Muscle of arm (tissue), 12 donors: ENCODE results near the gene NHP2. TPM values are rescaled to one million over a fixed set of nuclear protein-coding genes. Genes with fewer than 3 reads are reported as not detected.
"Not testable (repeated sequence)": the region's sequence is repeated elsewhere in the genome, so short reads cannot be mapped to it uniquely, and the experiment has no call there.

ENCODE experiments used
- DNase-seq: peaks from one replicate; pipeline ENCODE4 v3.0.0-alpha.2; 2013
- polyA plus RNA-seq, 12 donors: library from polyadenylated mRNA; unstranded; fragments of 120-200 nt; gene quantifications; one replicate each; pipeline ENCODE4 v1.2.1, GENCODE V29; 2013; ENCODE audit not compliant: insufficient read length in 12 of 12

NHP2 gene
- polyA plus RNA-seq, 12 donors, result 75.6 to 113 (median 89.1) TPM; not detected in 1

DNA sequence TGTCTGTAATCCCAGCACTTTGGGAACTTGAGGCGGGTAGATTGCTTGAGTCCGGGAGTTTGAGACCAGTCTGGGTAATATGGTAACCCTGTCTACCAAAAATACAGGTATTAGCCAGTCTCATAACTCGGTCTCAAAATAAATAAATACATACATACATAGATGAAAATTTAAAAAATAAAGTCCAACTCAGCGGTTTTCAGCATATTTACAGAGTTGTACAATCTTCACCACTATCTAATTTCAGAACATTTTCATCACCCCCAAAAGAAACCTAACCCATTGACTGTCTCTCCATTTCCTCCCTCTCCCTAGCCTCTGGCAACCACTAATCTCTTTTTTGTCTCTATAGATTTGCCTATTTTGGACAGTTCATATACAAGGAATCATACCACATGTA is 12.1 kb downstream of the NHP2 start:
- DNase-seq, result no peak

DNA sequence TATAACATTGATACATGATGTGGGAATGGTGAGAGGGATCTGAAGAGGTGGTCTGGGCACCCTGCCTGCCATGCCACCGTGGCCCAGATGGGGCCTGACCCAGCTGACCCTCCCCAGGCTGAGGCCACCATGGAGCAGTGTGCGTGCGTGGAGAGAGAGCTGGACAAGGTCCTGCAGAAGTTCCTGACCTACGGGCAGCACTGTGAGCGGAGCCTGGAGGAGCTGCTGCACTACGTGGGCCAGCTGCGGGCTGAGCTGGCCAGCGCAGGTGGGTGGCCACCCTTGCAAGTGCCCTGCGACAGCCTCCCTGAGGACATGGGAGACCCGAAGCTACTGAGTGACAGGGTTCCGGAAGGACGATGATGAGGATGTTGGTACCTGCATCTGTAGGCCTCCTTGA is 15.7 kb downstream of the NHP2 start:
- DNase-seq, result no peak

DNA sequence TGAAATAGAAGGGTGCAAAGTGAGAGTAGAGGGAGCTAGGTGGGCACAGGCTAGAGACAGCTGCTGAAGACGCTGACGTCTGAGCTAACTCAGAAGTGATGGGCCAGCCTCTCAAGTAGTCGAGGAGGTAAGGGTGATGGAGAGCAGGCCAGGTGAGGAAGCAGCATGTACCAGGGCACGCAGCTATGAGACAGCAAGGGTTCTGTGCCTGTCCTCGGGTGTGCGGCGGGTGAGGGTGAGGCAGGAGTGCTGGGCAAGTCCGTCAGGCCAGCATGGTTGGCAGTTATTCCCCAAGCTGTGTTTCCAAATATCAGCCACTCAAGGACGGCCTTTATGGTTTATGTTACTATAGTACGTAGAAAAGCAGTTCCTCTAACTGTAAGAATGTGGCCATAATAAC is 16.7 kb downstream of the NHP2 start:
- no peak for DNase-seq

DNA sequence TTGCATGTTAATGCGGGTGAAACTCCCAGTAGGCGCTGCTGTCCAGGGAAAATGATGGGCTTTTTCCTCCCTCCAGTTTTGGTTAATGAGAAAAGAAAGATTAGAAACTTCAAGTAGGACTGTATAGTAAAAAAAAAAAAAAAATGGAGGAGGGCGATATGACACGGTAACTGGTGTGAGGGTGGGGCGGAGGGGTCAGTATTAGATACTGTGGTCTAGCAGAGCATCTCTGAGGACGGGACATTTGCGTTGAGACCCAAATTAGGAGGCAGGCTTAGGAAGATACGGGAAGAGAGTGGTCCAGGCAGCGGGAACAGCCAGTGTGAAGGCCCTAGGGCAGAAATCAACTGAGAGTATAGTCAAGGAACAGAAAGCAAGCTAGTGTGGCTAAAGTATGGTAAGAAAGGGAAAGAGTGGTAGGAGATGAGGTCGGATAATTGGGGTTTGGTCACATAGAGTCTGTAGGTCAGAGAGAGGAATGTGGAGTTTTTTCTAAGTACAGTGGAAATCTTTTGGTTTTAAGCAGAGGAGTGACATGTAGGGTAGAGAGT is 22.2 kb downstream of the NHP2 start:
- DNase-seq, result no peak

DNA sequence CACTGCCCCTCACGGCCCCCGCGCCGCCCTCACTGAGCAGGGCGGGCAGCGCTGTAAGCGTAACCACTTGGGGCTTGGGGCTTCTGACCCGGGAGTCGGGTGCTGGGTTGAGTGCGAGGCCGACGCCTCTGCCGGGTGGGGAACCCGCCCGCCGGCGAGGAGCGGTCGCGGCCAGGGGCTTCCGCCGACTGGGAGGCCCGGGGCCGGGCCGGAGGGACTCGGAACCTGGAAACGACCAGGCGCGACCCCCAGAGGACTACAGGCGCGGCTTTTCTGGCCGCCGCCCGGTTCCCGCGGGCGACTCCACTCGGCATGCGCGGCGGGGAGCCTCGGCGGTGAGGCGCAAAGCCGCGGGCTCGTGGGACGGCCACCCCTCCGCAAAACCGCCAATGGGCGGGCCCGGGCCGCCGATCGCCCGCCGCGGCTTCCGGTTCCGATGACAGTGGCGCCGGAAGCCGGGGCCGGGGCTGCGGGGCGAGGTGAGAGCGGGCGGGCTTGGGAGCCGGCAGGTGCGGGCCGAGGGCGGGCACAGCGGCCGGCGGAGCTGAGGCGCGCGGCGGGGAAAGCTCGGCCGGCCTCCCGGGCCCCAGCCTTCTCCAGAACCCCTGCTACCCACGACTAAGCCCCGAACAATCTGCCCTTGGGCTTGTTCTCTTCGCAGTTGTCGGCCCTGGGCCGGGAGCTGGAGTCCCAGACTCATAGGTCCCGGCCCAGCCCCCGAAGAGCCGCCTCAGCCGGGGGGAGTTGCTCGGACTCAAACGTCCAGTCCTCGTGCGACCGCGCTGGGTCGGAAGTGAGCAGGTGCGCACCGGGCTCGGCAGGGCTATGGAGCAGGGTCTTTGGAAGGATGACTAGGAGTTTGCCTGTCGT is 22.9 kb downstream of the NHP2 start, which contains the start of gene RMND5B:
Gene RMND5B (plus strand): TSS at position 439 of the 870 bp plus-strand sequence. CDS start 7,106 bp downstream, outside the sequence.
- DNase-seq, result peak; percentile 66

DNA sequence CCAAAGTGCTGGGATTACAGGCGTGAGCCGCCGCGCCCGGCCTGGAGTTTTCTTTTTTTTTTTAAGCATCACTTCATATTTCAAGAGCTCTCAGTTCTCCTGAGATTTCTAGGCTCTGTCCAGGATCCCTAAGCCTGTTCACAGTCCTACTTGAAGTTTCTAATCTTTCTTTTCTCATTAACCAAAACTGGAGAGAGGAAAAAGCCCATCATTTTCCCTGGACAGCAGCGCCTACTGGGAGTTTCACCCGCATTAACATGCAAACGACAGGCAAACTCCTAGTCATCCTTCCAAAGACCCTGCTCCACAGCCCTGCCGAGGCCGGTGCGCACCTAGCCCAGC is 23.5 kb downstream of the NHP2 start:
- DNase-seq, result not testable (repeated sequence)

DNA sequence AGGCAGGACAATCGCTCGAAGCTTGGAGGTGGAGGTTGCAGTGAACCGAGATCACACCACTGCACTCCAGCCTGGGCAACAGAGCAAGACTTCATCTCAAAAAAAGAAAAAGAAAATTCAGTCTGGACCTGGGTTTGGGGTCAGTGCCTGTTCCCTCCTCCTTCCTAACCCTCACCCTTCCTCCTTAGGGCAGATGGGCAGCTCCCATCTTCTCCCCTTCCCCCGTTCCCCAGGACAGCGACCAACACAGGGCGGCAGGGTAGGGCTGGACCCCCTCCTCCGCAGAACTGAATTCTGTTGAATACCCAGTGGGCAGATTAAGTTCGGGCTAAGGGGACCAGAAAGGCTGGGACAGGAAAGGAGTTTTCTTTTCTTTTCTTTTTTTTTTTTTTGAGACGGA is 24.4 kb downstream of the NHP2 start:
- no peak for DNase-seq

DNA sequence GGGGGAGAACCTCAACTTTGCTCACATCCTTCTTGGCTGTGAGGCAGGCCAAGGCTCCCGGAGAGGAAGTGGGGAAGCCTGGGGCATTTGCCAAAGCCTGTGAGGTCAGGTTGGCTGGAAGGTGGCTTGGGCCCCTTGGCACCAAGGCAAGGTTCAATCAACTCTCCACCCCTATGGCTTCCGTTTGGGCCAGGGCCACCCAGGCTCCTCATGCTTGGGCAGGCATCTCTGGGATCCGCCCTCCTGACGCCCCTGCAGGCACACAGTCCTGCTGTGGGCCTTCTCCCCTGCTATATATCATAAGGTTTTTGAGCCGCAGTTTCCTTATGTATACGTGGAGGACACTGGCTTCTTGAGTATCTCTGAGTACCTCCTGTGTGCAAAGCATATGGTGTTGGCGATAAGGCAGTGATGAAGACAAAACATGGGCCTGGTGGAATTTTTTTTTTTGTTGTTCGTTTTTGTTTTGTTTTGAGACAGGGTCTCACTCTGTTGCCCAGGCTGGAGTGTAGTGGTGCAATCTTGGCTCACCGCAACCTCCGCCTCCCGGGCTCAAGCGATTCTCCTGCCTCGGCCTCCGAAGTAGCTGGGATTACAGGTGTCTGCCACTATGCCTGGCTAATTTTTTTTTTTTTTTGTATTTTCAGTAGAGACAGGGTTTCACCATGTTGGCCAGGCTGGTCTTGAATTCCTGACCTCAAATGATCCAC is 26.2 kb downstream of the NHP2 start:
- DNase-seq, result not testable (repeated sequence)

DNA sequence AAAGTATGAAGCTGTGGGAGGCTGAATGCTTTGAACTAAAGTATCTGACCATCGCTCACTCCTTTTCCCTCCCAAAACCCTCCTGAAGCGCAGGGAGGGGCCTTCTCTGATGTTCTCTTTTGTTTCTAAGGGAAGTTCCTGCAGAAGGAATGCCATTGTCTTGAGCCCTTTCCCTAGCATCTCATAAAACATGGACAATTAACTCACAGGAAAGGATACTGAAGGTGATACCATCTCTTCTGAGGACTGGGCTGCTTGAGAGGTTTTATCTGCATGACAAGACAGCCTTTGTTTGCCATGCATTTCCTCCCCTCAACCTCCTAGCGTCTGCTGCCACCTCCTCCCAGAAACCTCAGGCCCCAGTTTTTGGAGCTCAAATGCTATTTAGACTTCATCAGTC is 27.1 kb downstream of the NHP2 start:
- DNase-seq, result no peak

DNA sequence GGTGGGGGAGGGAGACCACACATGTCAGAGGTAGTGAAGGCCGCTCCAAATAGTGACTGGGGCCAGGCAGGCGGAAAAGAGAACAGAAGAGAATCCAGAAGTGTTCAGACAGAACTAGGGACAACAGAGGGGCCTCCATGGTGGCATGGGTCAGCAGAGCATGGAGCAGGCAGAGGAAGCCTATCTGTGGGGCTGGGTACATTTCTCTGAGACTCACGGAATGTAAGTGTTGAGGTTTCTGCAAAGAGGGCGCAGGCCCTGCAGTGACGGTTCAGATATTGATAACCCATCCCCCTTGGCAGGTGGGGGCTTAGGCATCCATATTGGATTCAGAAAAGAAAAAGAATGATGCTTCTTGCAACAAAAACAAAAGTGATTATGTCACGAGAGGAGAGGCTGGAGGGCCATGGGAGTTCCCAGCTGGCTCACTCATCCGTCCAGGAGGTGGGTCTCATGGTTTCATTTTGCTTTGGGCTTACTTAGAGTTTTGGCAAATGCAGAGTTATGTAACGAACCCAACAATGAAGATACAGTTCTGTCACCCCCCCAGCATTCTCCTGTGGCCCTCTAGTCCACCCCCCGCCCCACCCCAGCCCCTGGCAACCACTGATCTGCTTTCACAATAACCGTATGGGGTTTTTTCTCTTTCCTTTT is 28.3 kb downstream of the NHP2 start:
- no peak for DNase-seq

DNA sequence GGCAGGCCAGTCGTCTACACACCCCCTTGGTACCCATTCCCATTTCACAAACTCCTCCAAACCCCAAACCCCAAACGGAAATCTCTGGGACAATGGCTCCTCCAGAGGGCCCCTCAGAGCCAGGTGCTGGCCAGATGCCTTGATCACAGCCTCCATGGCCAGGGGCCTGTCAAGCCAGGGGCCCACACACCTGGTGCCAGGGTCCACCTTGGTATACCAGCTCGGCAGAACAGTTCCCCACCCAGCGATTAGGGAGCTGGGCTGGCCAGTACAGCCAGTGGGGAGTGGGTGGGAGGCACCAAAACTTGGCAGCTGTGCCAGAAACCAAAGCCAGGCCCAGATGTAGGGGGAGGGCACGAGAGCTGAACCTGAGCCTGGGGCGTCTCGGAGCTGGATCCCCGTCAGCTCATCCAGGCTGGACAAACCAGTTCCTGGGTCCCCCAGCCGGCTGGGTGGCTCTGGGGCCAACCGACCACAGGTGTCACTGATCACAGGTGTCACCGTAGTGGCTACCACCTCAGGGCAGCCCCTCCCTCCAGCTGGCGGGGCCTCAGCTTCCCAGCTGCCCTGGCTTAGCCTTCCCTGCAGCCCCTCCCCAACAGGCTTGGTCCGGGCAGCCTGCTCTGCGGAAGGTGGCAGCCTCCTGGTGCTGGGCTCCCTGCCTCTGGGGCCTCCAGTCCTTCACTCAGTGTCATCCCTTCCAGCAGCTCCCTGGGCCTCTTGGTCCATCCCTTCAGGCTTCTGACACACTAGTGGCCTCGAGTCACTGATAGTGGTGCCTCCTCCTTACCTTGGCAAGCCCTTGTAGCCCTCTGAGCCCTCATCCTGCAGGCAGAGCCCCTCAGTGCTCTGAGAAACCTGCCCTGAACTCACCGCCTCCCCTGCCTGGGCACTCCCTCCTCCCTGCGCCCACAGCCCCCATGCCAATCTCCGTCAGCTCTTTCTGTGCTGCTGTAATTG is 29.4 kb downstream of the NHP2 start:
- DNase-seq, result no peak

DNA sequence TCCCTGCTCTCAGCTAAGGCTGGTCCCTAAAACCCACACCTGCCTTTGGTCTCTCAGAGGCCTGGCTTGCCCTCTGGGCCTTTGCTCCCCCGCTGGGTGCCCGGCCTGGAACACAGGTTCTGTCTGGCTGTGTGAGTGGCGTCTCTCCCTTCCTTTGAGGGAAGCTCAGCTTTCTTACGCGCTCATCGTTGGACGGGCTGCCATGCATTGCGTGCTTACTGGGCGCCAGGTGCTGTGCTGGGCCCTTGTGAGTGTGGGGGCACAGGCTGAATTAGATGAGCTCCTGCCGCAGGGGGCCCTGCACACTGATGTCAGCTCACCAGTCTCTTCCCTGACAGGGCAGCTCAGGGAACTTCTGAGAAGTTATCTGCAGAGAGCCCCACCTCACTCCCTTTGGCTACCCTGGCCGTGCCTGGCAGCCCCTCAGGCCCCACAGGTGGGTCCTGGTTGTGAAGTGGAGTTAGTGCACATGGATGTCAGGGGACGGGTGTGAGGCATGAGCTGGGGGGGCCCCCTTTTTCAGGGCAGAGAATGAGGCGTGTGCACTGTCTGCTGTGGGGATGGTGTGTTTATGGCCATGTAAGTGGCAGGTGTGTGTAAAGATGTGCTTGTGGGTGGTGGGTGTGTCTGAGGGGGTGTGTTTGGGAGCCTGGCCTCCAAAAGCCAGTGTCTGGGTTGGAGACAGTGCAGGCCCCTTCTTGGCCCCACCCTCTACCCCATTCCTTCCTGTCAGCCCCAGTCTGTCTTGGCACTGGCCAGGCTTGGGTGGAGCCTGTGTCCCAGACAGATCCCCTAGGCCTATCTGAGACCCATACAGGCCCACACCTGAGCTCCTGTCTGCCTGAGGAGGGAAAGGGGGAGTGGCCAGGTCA is 30.4 kb downstream of the NHP2 start:
- no peak for DNase-seq

DNA sequence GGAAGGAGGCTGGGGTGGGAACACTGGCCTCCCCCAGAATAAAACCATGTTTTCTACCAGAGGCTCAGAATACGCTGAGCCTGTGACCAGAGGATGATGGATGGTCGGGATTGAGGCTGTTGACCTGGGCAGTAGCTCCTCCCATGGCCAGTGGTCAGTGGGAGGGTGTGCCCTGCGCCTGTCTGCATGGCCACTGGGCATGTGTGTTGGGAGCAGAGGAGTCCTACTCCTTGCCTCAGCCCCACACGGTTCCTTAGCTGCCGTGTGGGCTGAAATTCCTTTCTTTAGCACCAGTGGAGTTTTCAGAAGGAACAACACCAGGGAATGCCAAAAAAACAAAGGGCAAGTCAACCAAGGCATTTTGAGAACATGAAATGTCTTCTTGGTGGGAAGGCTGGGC is 31.3 kb downstream of the NHP2 start:
- no peak for DNase-seq

DNA sequence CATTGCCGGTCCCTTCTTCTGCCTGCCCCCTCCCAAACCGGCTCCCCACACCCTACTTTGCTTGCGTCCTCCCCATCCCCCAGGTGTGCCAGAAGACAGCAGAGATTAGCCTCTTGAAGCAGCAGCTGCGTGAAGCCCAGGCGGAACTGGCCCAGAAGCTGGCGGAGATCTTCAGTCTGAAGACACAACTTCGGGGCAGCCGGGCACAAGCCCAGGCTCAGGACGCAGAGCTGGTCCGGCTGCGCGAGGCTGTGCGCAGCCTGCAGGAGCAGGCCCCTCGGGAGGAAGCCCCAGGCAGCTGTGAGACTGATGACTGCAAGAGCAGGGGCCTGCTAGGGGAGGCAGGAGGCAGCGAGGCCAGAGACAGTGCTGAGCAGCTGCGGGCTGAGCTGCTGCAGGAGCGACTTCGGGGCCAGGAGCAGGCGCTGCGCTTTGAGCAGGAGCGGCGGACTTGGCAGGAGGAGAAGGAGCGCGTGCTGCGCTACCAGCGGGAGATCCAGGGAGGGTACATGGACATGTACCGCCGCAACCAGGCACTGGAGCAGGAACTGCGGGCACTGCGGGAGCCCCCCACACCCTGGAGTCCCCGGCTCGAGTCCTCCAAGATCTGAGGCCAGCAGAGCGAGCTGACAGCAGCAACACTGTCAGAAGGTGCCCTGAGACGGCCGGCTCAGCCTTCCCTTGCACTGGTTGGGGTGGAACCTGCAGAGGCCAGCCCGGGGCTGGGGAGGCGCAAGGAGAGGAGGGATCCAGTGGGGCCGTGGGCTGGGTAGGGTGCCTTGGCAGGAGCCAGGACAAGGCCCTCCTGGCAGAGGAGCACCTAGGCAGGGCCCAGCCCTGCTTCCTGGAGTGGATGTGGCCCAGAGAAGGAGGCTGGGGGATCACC is 32.1 kb downstream of the NHP2 start:
- DNase-seq, result peak; percentile 91

DNA sequence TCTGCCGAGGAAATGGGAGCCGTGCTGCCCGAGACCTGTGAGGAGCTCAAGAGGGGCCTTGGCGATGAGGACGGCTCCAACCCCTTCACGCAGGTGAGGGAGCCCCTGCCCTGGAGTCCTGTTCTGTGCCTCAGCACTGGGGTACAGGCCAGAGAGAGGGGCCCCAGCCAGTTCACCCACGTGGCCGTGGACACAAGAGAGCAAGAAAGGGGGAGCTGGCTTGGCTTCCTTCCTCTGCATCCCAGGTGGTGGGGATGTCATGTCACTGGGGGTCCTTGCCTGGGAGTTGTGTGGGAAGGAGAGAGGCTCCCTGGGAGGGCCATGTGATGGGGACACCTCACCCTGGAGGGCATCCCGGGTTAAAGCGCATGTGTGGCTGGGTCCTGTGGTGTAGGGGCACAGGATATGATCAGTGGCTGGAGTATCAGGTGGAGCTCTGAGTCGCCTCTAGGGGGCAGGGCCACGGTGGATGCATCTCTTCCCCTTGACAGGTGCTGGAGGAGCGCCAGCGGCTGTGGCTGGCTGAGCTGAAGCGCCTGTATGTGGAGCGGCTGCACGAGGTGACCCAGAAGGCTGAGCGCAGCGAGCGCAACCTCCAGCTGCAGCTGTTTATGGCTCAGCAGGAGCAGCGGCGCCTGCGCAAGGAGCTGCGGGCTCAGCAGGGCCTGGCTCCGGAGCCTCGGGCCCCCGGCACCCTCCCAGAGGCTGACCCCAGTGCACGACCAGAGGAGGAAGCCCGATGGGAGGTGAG is 32.9 kb downstream of the NHP2 start:
- peak; percentile 79 for DNase-seq

DNA sequence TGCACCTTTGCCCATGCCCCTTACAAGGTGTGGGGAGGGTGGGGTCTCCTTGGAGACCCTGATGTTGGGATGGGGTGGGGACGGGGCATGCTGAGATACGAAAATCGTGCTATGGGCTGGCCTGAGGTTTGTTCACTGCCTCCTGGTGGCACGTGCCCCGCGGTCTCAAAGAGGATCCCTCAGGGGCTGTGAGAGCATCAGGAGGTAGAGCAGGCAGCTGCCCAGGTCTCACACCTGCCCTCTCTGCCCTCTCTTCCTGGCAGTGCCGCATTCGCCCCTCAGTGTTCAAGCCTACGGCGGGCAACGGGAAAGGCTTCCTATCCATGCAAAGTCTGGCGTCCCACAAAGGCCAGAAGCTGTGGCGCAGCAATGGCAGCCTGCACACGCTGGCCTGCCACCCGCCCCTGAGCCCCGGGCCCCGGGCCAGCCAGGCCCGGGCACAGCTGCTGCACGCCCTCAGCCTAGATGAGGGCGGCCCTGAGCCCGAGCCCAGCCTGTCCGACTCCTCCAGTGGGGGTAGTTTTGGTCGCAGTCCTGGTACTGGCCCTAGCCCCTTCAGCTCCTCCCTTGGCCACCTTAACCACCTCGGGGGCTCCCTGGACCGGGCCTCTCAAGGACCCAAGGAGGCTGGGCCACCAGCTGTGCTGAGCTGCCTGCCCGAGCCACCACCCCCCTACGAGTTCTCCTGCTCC is 33.6 kb downstream of the NHP2 start:
- no peak for DNase-seq

DNA sequence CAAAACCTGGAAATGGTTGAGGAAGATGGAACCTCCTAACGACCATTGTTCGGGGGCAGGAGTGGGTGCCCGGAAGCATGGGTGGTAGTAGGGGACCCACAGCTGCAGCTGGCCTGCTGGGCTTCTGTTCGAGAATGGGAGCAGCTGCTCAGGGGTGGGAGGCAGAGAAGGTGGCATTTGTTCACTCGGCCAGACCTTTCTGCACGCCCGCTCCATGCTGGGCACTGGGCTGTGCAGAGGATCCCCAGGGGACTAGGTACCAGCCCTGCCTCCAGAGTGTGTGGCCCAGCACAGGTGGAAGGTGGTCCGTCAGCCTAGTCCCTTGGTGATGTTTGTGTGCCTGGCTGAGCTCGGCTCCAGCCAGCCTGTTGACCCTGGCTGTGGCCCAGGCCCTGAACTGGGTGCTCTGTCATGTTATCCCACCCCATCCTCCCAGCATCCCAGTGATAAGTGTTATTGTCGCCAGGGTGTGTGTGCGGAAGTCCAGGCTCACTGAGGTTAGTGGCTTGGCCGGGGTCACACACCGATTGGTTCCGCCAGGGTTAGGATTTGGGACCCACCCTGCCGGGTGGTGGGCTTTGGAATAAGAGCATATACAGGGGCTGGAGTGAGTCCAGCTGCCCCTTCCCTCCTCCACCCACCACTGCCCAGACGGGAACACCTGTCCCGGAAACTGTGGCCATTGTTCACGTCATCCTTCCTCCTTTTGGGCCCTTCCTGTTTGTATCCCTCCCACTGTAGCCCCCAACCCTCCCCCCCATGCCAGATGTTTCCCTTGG is 35.6 kb downstream of the NHP2 start:
- no peak for DNase-seq
